Ovary (tissue), 9 donors: ENCODE measurements around the gene SKI. TPM values are rescaled to one million over a fixed set of nuclear protein-coding genes. Genes with fewer than 3 reads are reported as not detected.

Experiments used
- DNase-seq, 5 donors: peaks; one replicate each; pipeline ENCODE4 v3.0.0-alpha.2; 2019 to 2020
- H3K27ac ChIP-seq, 2 donors: fragments of 200-600 bp; one replicate each; pipeline versions ENCODE4 v1.5.1 to v1.8.0; 2019 to 2022
- H3K27me3 ChIP-seq: fragments of 200-600 bp; one replicate; pipeline ENCODE4 v1.8.0; 2022
- H3K36me3 ChIP-seq: fragments of 200-600 bp; sonication (generic); one replicate; pipeline ENCODE4 v1.5.1; 2019
- H3K4me1 ChIP-seq: one replicate; pipeline ENCODE4 v1.8.1; 2013; ENCODE audit warnings: mild to moderate bottlenecking, moderate library complexity; ENCODE audit not compliant: insufficient read depth
- H3K4me3 ChIP-seq: fragments of 200-600 bp; sonication (generic); one replicate; pipeline ENCODE4 v1.5.1; 2017
- H3K9me3 ChIP-seq, 2 donors: fragments of 200-600 bp in 1 of 2; sonication (generic) in 1 of 2; one replicate each; pipeline versions ENCODE4 v1.5.1 to v1.8.1; 2013 to 2019; ENCODE audit warnings: mild to moderate bottlenecking in 1 of 2, moderate library complexity in 1 of 2
- EP300 ChIP-seq: sonication (generic); formaldehyde crosslinking; IDR thresholded peaks from one replicate; pipeline ENCODE4 v1.6.1; 2017; ENCODE audit warnings: antibody characterized with exemption
- POLR2A ChIP-seq: fragments of 450-650 bp; IDR thresholded peaks from one replicate; pipeline ENCODE4 v1.6.1; 2017; ENCODE audit warnings: antibody characterized with exemption, mild to moderate bottlenecking, moderate library complexity
- WGBS, 3 donors: extraction: QIAGEN DNeasy Blood & Tissue Kit in 1 of 3; methylation state at CpG; one replicate each; pipeline versions ENCODE4 v1.1.5 to v1.1.7; 2013 to 2017; 5-methylcytosine and 5-hydroxymethylcytosine counted together
- intact Hi-C, 4 donors: fragments of 100-400 bp; cut with DNase I; formaldehyde crosslinking; loops; one replicate each; pipeline versions ENCODE4 v1.11.0 to v1.15.1; 2022 to 2023
- polyA plus RNA-seq, 2 donors: library from polyadenylated mRNA; stranded (reverse); fragments of 200-250 nt in 1 of 2; fragments of 350-450 nt in 1 of 2; fragmentation: Illumina TruSeq in 1 of 2; extraction: RNeasy Lipid Tissue Mini Kit (QIAGEN cat#74804) in 1 of 2; gene quantifications; one replicate each; pipeline ENCODE4 v1.2.3, GENCODE V29; 2013 to 2014
- total RNA-seq, 7 donors: library from RNA; depleted of rRNA in 2 of 7; stranded (reverse); fragments of >200 nt in 2 of 7; fragmentation: NEBNext Ultra II Directional in 3 of 7; extraction: Animal tissue kit (Norgen Biotek cat#: 25700) in 3 of 7; gene quantifications; one replicate each; pipeline versions ENCODE4 v1.1.0 to v1.2.4, GENCODE V29; 2016 to 2023
- TF ChIP-seq, protein P1 (sequence below), 3 donors: fragments of 450-650 bp in 2 of 3; fragments of 200-600 bp in 1 of 3; IDR thresholded peaks; one replicate each; pipeline versions ENCODE4 v1.5.1 to v1.8.0; 2016 to 2022; ENCODE audit warnings: antibody characterized with exemption in 3 of 3, mild to moderate bottlenecking in 1 of 3
- donor health status: DM: no; HTN: no; CAD: no; lungs with moderate emphysema.
- donor health status: DM: no; HTN: no; CAD: no.
- donor health status: Bipolar disorder and iron deficiency.
- donor health status: DM: yes; HTN: yes; CAD: no.
- donor health status: DM: no; HTN: no; CAD: no.
- donor health status: DM: yes; HTN: yes; CAD: no.

Gene SKI
- total and polyA plus RNA-seq, 9 donors: 27.8 to 109 (median 79.1) TPM

GRCh38 chr1:2184934-2185333, 43.2 kb upstream of the SKI start:
- Histone ChIP-seq H3K27ac (no peak overlapping the region), H3K9me3 (no peaks in the 10 kb centered on the region), H3K36me3 (no peaks in the 10 kb centered on the region), H3K4me3 (no peak overlapping the region), H3K27me3 (no peaks in the 10 kb centered on the region), H3K4me1 (peaks cover under 1% of the 10 kb centered on the region)
- TF ChIP-seq EP300 (no peak), POLR2A (no peak)
- TF ChIP-seq, protein P1, sequence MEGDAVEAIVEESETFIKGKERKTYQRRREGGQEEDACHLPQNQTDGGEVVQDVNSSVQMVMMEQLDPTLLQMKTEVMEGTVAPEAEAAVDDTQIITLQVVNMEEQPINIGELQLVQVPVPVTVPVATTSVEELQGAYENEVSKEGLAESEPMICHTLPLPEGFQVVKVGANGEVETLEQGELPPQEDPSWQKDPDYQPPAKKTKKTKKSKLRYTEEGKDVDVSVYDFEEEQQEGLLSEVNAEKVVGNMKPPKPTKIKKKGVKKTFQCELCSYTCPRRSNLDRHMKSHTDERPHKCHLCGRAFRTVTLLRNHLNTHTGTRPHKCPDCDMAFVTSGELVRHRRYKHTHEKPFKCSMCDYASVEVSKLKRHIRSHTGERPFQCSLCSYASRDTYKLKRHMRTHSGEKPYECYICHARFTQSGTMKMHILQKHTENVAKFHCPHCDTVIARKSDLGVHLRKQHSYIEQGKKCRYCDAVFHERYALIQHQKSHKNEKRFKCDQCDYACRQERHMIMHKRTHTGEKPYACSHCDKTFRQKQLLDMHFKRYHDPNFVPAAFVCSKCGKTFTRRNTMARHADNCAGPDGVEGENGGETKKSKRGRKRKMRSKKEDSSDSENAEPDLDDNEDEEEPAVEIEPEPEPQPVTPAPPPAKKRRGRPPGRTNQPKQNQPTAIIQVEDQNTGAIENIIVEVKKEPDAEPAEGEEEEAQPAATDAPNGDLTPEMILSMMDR (IDR thresholded peaks at IDR 0.05): no peak
- 92 to 94% (median 93%) methylated on average over 33 of the region's 33 CpGs for WGBS, 3 donors
- intact Hi-C loops: no loop called here
- DNase-seq: peak in 1 of 5 donors; percentile 35

GRCh38 chr1:2185880-2186855, 42.0 kb upstream of the SKI start:
- no peak overlapping the region for H3K27ac ChIP-seq
- H3K36me3 ChIP-seq: no peaks in the 10 kb centered on the region
- H3K27me3 ChIP-seq: no peaks in the 10 kb centered on the region
- TF ChIP-seq EP300 (no peak), POLR2A (no peak)
- TF ChIP-seq, protein P1 (IDR thresholded peaks at IDR 0.05): no peak
- intact Hi-C loops: no loop called here
- no peaks in the 10 kb centered on the region for H3K9me3 ChIP-seq
- DNase-seq: peak in 2 of 5 donors; percentile 31 to 37
- 85 to 87% (median 87%) methylated on average over 31 to 38 of the region's 38 CpGs for WGBS, 3 donors
- H3K4me3 ChIP-seq: no peak overlapping the region
- peaks cover 11% of the 10 kb centered on the region for H3K4me1 ChIP-seq

DNA sequence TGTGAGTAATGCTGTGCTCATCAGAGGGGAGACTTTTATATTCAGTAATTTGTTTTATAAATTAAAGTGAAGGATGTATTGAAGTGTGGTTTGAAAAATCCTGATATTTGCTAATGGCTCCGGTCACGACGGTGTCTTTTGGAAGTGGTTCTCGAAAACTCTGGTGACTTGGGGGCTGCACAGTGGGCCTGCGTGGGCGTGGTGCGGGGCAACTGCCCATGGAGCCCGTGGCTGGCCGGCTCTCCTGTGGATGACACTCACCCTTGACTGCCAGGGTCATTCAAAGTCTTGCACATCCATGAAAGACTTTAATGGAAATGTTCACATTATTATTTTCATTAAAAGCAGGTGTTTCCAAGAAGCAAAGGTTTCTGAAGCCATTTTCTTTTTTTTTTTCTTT, 41.2 kb upstream of the SKI start:
- Histone ChIP-seq H3K4me3 (no peak overlapping the region), H3K4me1 (peaks cover 14% of the 10 kb centered on the region), H3K36me3 (no peaks in the 10 kb centered on the region), H3K9me3 (no peaks in the 10 kb centered on the region), H3K27ac (no peak overlapping the region), H3K27me3 (no peaks in the 10 kb centered on the region)
- no peak for TF ChIP-seq POLR2A
- no peak for TF ChIP-seq EP300
- TF ChIP-seq, protein P1 (IDR thresholded peaks at IDR 0.05): no peak
- 79 to 87% (median 84%) methylated on average over 9 of the region's 9 CpGs for WGBS, 3 donors
- DNase-seq: no peak
- intact Hi-C loops: no loop called here

- peak in 2 of 5 donors; percentile 40 to 44 for DNase-seq
- H3K27me3 ChIP-seq: no peaks in the 10 kb centered on the region
- intact Hi-C loops: no loop called here
- H3K4me1 ChIP-seq: peaks cover 16% of the 10 kb centered on the region
- no peaks in the 10 kb centered on the region for H3K9me3 ChIP-seq
- no peak for TF ChIP-seq POLR2A
- TF ChIP-seq, protein P1 (IDR thresholded peaks at IDR 0.05): no peak
- no peak for TF ChIP-seq EP300
- H3K36me3 ChIP-seq: no peaks in the 10 kb centered on the region
- H3K27ac ChIP-seq: no peak overlapping the region
- H3K4me3 ChIP-seq: no peak overlapping the region
- WGBS, 3 donors: 76 to 80% (median 78%) methylated on average over 13 of the region's 13 CpGs
Measured at GRCh38 chr1:2187619-2188018, 40.5 kb upstream of the SKI start.
